ENCODE results near the gene SMIM10. TPM values are rescaled to one million over a fixed set of nuclear protein-coding genes. Genes with fewer than 3 reads are reported as not detected.
"Not testable (repeated sequence)": the region's sequence is repeated elsewhere in the genome, so short reads cannot be mapped to it uniquely, and the experiment has no call there.

Gene SMIM10
- total RNA-seq, 1 donor, result 8.0 TPM

GRCh38 chrX:134957836-134958235, 33.0 kb upstream of the SMIM10 start:
- no peaks in the 10 kb centered on the region for H3K79me2 ChIP-seq (ENCODE audit: insufficient read depth, low read length)
- H3K36me3 ChIP-seq (ENCODE audit: insufficient read depth, low read length), result no peaks in the 10 kb centered on the region
- no peak overlapping the region for H3K4me3 ChIP-seq (ENCODE audit: insufficient read depth, low read length)
- TF ChIP-seq, protein P1, sequence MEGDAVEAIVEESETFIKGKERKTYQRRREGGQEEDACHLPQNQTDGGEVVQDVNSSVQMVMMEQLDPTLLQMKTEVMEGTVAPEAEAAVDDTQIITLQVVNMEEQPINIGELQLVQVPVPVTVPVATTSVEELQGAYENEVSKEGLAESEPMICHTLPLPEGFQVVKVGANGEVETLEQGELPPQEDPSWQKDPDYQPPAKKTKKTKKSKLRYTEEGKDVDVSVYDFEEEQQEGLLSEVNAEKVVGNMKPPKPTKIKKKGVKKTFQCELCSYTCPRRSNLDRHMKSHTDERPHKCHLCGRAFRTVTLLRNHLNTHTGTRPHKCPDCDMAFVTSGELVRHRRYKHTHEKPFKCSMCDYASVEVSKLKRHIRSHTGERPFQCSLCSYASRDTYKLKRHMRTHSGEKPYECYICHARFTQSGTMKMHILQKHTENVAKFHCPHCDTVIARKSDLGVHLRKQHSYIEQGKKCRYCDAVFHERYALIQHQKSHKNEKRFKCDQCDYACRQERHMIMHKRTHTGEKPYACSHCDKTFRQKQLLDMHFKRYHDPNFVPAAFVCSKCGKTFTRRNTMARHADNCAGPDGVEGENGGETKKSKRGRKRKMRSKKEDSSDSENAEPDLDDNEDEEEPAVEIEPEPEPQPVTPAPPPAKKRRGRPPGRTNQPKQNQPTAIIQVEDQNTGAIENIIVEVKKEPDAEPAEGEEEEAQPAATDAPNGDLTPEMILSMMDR (IDR thresholded peaks at IDR 0.05; ENCODE audit: extremely low read depth, low read depth, low read length), result no peak
- no peak for DNase-seq (ENCODE audit: insufficient read length, low spot score, missing footprints)
- no peaks in the 10 kb centered on the region for H4K20me1 ChIP-seq (ENCODE audit: insufficient read depth, low read length)
- no peaks in the 10 kb centered on the region for H3K27me3 ChIP-seq (ENCODE audit: insufficient read depth, low read length)
- H2AFZ ChIP-seq (ENCODE audit: low read length), result no peak overlapping the region
- no peak overlapping the region for H3K4me2 ChIP-seq (ENCODE audit: insufficient read depth, low read length)
- no peaks in the 10 kb centered on the region for H3K4me1 ChIP-seq (ENCODE audit: insufficient read depth, low read length)
- no peak overlapping the region for H3K27ac ChIP-seq (ENCODE audit: low read depth, low read length)
- no peaks in the 10 kb centered on the region for H3K9me3 ChIP-seq (ENCODE audit: low read depth, low read length)

- not testable (repeated sequence) for DNase-seq (ENCODE audit: insufficient read length, low spot score, missing footprints); H4K20me1 ChIP-seq (ENCODE audit: insufficient read depth, low read length); H3K4me1 ChIP-seq (ENCODE audit: insufficient read depth, low read length); H3K79me2 ChIP-seq (ENCODE audit: insufficient read depth, low read length); H2AFZ ChIP-seq (ENCODE audit: low read length); H3K4me3 ChIP-seq (ENCODE audit: insufficient read depth, low read length); H3K9me3 ChIP-seq (ENCODE audit: low read depth, low read length); H3K36me3 ChIP-seq (ENCODE audit: insufficient read depth, low read length); H3K4me2 ChIP-seq (ENCODE audit: insufficient read depth, low read length); H3K27me3 ChIP-seq (ENCODE audit: insufficient read depth, low read length); H3K27ac ChIP-seq (ENCODE audit: low read depth, low read length)
These were observed 30.4 kb upstream of the SMIM10 start for GRCh38 chrX:134960366-134960765.

DNA sequence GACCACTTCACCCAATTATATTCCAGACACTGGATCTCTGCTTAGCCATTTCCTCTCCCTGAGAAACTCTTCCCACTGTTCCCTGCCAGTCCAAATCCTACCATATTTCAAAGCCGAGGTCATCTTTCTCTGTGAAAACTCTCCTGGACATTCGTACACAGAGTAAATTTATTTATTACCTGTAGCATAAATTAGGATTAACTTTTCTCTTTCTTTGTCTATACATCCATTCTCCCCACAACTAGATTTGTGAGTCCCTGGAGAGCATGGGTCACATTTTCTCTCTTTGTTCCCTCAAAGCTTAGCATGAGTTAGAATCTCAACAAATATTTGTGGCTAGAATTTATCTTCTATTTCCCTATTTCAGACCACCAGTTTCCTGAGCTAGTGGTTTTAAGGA, 27.8 kb upstream of the SMIM10 start:
- Histone ChIP-seq H2AFZ (ENCODE audit: low read length) (no peak overlapping the region), H3K27me3 (ENCODE audit: insufficient read depth, low read length) (no peaks in the 10 kb centered on the region), H3K27ac (ENCODE audit: low read depth, low read length) (no peak overlapping the region), H3K4me2 (ENCODE audit: insufficient read depth, low read length) (no peak overlapping the region), H3K36me3 (ENCODE audit: insufficient read depth, low read length) (no peaks in the 10 kb centered on the region), H3K79me2 (ENCODE audit: insufficient read depth, low read length) (no peaks in the 10 kb centered on the region), H4K20me1 (ENCODE audit: insufficient read depth, low read length) (no peaks in the 10 kb centered on the region), H3K4me3 (ENCODE audit: insufficient read depth, low read length) (no peak overlapping the region), H3K4me1 (ENCODE audit: insufficient read depth, low read length) (peaks cover 3% of the 10 kb centered on the region), H3K9me3 (ENCODE audit: low read depth, low read length) (no peaks in the 10 kb centered on the region)
- TF ChIP-seq, protein P1 (IDR thresholded peaks at IDR 0.05; ENCODE audit: extremely low read depth, low read depth, low read length), result no peak
- DNase-seq (ENCODE audit: insufficient read length, low spot score, missing footprints), result peak; percentile 83

DNA sequence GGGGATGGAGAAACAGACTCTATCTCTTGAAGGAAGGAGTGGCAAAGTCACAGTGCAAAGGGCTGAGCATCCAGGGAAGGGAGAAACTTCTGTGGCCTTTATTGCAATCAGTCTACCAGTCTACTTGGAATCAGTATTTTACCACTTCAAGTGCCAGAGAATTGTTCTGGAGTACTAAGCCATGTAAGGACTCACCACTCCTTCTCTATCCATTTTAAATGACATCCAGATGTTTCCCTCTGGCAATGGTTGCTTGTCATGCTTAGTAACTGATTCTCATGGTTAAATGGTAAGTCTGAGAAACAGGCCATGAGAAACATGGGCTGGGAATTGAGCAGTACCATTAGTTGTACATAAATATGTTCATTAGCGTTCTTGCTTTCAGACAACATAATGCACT, 21.1 kb upstream of the SMIM10 start:
- peaks cover 3% of the 10 kb centered on the region for H3K4me1 ChIP-seq (ENCODE audit: insufficient read depth, low read length)
- H3K4me2 ChIP-seq (ENCODE audit: insufficient read depth, low read length), result no peak overlapping the region
- H3K36me3 ChIP-seq (ENCODE audit: insufficient read depth, low read length), result no peaks in the 10 kb centered on the region
- TF ChIP-seq, protein P1 (IDR thresholded peaks at IDR 0.05; ENCODE audit: extremely low read depth, low read depth, low read length), result no peak
- no peaks in the 10 kb centered on the region for H3K27me3 ChIP-seq (ENCODE audit: insufficient read depth, low read length)
- no peak overlapping the region for H3K4me3 ChIP-seq (ENCODE audit: insufficient read depth, low read length)
- DNase-seq (ENCODE audit: insufficient read length, low spot score, missing footprints), result no peak
- no peak overlapping the region for H2AFZ ChIP-seq (ENCODE audit: low read length)
- H3K9me3 ChIP-seq (ENCODE audit: low read depth, low read length), result no peaks in the 10 kb centered on the region
- no peaks in the 10 kb centered on the region for H4K20me1 ChIP-seq (ENCODE audit: insufficient read depth, low read length)
- H3K79me2 ChIP-seq (ENCODE audit: insufficient read depth, low read length), result no peaks in the 10 kb centered on the region
- H3K27ac ChIP-seq (ENCODE audit: low read depth, low read length), result no peak overlapping the region

Data from osteoblast (primary cell).